ENCODE data around the gene AGMAT. TPM values are rescaled to one million over a fixed set of nuclear protein-coding genes. Genes with fewer than 3 reads are reported as not detected.

The AGMAT gene, protein sequence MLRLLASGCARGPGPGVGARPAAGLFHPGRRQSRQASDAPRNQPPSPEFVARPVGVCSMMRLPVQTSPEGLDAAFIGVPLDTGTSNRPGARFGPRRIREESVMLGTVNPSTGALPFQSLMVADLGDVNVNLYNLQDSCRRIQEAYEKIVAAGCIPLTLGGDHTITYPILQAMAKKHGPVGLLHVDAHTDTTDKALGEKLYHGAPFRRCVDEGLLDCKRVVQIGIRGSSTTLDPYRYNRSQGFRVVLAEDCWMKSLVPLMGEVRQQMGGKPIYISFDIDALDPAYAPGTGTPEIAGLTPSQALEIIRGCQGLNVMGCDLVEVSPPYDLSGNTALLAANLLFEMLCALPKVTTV
- total RNA-seq = under 1 TPM in 2 of 6 donors, not detected in 4; 0.13 to 0.29 TPM

DNA sequence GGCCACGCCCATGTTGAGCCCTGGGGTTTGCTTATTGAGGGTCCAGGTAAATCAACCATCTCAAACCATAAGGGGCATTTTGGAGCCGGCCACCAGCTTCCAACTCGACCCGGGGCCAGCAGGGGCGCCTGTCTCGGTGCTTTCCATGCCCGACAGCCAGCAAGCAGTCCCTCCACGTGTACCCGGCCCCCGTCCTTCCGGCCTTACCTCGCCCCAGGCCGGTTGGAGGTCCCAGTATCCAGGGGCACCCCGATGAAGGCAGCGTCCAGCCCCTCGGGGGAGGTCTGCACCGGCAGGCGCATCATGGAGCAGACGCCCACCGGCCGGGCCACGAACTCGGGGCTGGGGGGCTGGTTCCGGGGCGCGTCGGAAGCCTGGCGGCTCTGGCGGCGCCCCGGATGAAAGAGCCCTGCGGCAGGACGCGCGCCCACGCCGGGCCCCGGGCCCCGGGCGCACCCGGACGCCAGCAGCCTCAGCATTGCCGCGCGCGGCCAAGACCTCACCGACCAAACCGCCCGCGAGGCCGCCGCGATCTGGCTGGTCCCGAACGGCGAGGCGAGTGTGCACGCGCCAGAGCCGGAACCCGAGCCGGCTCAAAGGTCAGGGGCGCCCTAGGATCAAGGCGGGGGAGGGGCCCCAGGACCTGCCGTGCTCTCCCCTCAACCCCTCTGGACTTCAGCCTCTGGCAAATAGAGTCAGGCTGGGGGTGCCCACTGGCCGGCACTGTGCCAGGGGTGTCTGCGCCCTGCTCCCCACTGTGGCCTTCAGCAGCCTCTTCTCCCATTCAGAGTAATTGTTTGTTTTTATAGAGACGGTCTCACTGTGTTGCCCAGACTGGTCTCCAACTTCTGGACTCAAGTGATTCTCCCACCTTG is at the start of gene AGMAT:
Gene AGMAT (minus strand): TSS at position 563 of the 875 bp plus-strand sequence. CDS start 84 bp downstream, at position 479.
- Histone ChIP-seq H3K27ac (peak within 1 kb of the TSS in 1 of 4 donors; percentile 28), H3K36me3 (no peaks in the 10 kb centered on the region), H3K9me3 (no peaks in the 10 kb centered on the region), H3K4me1 (peaks cover 7 to 16% (median 12%) of the 10 kb centered on the region in 4 donors), H3K27me3 (no peaks in the 10 kb centered on the region), H3K4me3 (peak within 1 kb of the TSS; percentile 1 to 52 (median 44))
- no peak for TF ChIP-seq POLR2A (IDR thresholded peaks at IDR 0.05)
- TF ChIP-seq, protein P1, sequence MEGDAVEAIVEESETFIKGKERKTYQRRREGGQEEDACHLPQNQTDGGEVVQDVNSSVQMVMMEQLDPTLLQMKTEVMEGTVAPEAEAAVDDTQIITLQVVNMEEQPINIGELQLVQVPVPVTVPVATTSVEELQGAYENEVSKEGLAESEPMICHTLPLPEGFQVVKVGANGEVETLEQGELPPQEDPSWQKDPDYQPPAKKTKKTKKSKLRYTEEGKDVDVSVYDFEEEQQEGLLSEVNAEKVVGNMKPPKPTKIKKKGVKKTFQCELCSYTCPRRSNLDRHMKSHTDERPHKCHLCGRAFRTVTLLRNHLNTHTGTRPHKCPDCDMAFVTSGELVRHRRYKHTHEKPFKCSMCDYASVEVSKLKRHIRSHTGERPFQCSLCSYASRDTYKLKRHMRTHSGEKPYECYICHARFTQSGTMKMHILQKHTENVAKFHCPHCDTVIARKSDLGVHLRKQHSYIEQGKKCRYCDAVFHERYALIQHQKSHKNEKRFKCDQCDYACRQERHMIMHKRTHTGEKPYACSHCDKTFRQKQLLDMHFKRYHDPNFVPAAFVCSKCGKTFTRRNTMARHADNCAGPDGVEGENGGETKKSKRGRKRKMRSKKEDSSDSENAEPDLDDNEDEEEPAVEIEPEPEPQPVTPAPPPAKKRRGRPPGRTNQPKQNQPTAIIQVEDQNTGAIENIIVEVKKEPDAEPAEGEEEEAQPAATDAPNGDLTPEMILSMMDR (IDR thresholded peaks at IDR 0.05) = peak in 2 of 6 experiments; percentile 14 to 37
- 2 to 7% methylated on average over 14 to 19 of the region's 68 CpGs for WGBS, 2 donors
- DNase-seq (peak in 1 of 2 donors; percentile 90), ATAC-seq (ENCODE audit: low FRiP score in 2 of 2) (peak; percentile 19 to 83)

- H3K27me3 ChIP-seq = no peaks in the 10 kb centered on the region
- H3K36me3 ChIP-seq = peaks cover 26 to 98% (median 72%) of the 10 kb centered on the region in 4 donors
- TF ChIP-seq, protein P1 (IDR thresholded peaks at IDR 0.05) = no peak
- TF ChIP-seq EP300 (IDR thresholded peaks at IDR 0.05) = no peak
- TF ChIP-seq POLR2A (IDR thresholded peaks at IDR 0.05) = no peak
- no peak for TF ChIP-seq POLR2AphosphoS5 (IDR thresholded peaks at IDR 0.05)
- H3K27ac ChIP-seq = no peak overlapping the region
- WGBS, 2 donors = 90 to 95% methylated on average over 9 of the region's 9 CpGs
- DNase-seq = no peak
- no peaks in the 10 kb centered on the region for H3K9me3 ChIP-seq
- no peaks in the 10 kb centered on the region for H3K4me1 ChIP-seq
- no peak overlapping the region for H3K4me3 ChIP-seq
- ATAC-seq (ENCODE audit: low FRiP score in 2 of 2) = no peak
Measured at GRCh38 chr1:15633756-15634420, 49.0 kb upstream of the AGMAT start.

- 46 to 51% methylated on average over 1 of the region's 1 CpG for WGBS, 2 donors
Measured at GRCh38 chr1:15628003-15628402, 43.2 kb upstream of the AGMAT start.

GRCh38 chr1:15627343-15627988 is 42.6 kb upstream of the AGMAT start:
- no peaks in the 10 kb centered on the region for H3K9me3 ChIP-seq
- no peak for DNase-seq
- ATAC-seq (ENCODE audit: low FRiP score in 2 of 2) = no peak
- H3K27me3 ChIP-seq = no peaks in the 10 kb centered on the region
- no peak overlapping the region for H3K4me3 ChIP-seq
- H3K27ac ChIP-seq = no peak overlapping the region
- peaks cover 26 to 49% (median 31%) of the 10 kb centered on the region in 4 donors for H3K4me1 ChIP-seq
- TF ChIP-seq POLR2A (IDR thresholded peaks at IDR 0.05) (no peak), EP300 (IDR thresholded peaks at IDR 0.05) (no peak), POLR2AphosphoS5 (IDR thresholded peaks at IDR 0.05) (no peak)
- TF ChIP-seq, protein P1 (IDR thresholded peaks at IDR 0.05) = no peak
- whole genome bisulfite sequencing, 2 donors = 52 to 57% methylated on average over 4 of the region's 4 CpGs
- peaks cover 9 to 59% (median 24%) of the 10 kb centered on the region in 4 donors for H3K36me3 ChIP-seq

More at GRCh38 chr1:15628003-15628402, 43.2 kb upstream of the AGMAT start:
- Histone ChIP-seq H3K4me1 (peaks cover 21 to 43% (median 26%) of the 10 kb centered on the region in 4 donors), H3K27ac (no peak overlapping the region), H3K4me3 (no peak overlapping the region), H3K27me3 (no peaks in the 10 kb centered on the region), H3K36me3 (peaks cover 9 to 62% (median 25%) of the 10 kb centered on the region in 4 donors), H3K9me3 (no peaks in the 10 kb centered on the region)
- DNase-seq = no peak
- TF ChIP-seq POLR2A (IDR thresholded peaks at IDR 0.05) (no peak), EP300 (IDR thresholded peaks at IDR 0.05) (no peak), POLR2AphosphoS5 (IDR thresholded peaks at IDR 0.05) (no peak)
- TF ChIP-seq, protein P1 (IDR thresholded peaks at IDR 0.05) = no peak
- no peak for ATAC-seq (ENCODE audit: low FRiP score in 2 of 2)

All from upper lobe of left lung (tissue), 6 donors.